GF-D8 (cell line): ENCODE measurements around the gene WSB2.
"Not testable (repeated sequence)": the region's sequence is repeated elsewhere in the genome, so short reads cannot be mapped to it uniquely, and the experiment has no call there.

ENCODE experiments used
- DNase-seq: peaks from one replicate; lab custom pipeline; 2025; lab: John Stamatoyannopoulos, UW

Gene WSB2

GRCh38 chr12:118061011-118061872 lies at the start of gene WSB2:
WSB2 (minus strand) TSS chr12:118061179; CDS start chr12:118061048, 131 bp downstream.
- no peak for DNase-seq

- no peak for DNase-seq
These were observed 48.1 kb upstream of the WSB2 start for GRCh38 chr12:118109088-118109487.

DNA sequence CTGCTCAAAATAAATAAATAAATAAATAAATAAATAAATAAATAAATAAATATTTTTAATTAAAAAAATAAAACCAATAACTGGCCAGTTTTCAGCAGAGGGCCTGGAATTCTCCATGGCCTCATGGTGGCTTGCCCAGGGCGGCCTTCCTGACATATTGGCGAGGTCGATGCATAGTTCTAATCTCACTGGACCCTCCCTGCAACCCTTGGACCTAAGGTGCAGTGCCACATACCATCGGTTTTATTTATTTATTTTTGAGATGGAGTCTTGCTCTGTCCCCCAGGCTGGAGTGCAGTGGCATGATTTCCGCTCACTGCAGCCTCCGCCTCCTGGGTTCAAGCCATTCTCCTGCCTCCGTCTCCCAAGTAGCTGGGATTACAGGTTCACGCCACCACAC lies 46.7 kb upstream of the WSB2 start:
- no peak for DNase-seq

DNA sequence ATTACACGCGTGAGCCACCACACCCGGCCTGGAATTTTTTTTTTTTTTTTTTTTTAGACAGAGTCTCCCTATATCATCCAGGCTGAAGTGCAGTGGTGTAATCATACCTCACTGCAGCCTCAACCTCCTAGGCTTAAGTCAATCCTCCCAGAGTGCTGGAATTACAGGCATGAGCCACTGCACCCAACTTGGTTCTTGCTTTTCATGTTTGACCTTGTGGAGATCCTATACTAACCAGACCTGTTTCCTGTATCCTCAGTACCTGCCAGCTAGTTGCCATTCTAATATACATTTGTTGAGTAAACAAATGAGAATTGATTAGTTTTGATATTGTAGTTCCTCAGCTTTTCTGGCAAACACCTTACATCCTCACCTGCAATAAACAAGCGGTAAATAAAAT lies 46.0 kb upstream of the WSB2 start:
- DNase-seq: no peak

DNA sequence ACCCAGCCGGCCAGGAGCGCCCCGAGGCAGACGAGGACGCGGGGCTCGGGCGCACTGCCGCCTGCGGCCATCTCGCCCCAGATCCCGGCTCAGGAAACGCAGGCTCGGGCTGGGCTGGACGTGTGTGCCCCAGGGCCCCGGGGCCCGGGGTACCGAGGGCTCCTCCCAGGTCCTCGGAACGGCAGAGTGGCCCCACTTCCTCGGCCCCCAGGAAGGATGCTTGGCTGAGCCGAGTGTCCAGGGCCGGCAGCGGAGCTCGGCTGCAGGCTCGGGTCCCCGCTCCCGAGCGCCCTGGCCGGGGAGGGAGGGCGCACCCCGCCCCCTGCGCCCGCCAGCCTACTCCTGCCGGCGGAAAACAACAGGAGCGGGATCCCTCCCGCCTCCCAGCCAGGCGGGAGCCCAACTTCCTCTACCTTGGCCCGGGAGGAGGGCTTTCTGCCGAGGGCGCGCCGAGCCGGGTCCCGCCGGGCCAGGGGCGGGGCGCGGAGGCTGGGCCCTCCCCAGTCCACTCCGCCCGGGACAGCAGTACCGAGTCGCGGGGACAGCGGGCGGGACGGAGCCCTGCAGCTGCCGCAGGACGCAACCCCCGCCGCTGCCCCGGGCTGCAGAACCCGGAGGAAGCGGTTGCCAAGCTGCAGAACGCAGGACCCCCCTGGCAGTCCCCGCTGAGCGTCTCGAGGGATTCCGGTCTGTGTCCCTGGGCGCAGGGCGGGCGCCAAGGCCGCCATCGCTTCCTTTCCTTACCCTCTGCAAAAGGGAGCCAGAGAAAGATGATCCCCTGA lies 42.8 kb upstream of the WSB2 start, which contains the start of gene VSIG10:
Gene VSIG10, minus strand, starts transcription at position 411 of the 782 bp plus-strand sequence. Its CDS starts 340 bp downstream, at position 71.
- peak; percentile 25 for DNase-seq

- no peak for DNase-seq
These were observed 42.2 kb upstream of the WSB2 start for GRCh38 chr12:118103201-118103600.

DNA sequence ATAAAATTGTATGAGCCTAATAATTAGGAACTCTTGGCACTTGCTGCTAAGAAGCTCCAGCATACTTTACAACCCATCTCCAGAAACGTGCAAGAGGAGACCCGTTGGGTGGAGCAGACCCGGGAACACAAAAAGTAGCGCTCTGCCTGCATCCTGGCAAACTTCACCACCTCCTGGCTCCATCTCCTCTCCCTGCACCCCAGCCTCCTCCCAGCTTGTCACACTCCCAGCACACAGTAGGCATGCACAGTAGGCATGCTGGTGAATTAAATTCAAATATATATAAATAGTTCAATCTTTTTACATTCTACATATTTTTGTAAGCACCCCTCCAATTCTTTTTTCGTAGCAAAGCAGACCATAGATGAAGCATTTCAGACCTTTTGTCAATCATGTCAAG lies 41.6 kb upstream of the WSB2 start:
- no peak for DNase-seq

DNA sequence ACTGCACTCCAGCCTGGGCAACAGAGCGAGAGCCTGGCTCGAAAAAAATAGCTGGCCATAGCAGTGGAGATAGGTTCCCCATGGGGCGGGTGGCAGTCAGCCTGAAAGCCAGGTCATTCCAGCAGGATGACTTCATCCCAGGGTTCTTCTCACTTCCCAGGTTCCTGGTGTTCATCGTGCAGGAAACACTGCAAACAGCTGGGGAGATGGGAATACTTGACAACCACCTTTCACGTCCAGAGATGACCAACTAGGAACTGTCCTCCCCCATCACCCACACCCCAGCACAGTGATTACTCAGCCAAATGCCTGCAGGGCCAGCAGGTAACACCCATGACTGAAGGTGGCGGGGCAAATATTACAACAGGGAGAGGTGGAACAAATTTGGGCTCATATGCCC lies 41.1 kb upstream of the WSB2 start:
- DNase-seq: no peak

DNA sequence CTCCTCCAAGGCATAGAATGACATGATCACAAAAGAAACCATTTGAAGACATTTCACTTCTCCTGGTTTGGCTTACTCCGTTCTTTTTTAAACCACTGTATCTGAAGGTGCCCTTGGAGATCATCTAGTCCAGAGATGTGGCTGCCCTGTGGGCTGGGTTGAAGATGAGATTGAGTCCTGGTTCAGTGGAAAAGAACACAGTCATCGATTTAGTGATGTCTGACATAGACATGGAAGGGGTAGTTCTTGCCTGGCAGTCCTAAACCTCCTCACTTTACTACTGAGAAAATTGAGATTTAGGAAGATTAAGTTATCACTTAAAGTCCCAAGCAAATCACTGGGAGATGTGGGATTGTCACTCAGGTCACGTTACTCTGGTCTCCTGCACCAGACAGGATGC lies 40.1 kb upstream of the WSB2 start:
- no peak for DNase-seq

DNA sequence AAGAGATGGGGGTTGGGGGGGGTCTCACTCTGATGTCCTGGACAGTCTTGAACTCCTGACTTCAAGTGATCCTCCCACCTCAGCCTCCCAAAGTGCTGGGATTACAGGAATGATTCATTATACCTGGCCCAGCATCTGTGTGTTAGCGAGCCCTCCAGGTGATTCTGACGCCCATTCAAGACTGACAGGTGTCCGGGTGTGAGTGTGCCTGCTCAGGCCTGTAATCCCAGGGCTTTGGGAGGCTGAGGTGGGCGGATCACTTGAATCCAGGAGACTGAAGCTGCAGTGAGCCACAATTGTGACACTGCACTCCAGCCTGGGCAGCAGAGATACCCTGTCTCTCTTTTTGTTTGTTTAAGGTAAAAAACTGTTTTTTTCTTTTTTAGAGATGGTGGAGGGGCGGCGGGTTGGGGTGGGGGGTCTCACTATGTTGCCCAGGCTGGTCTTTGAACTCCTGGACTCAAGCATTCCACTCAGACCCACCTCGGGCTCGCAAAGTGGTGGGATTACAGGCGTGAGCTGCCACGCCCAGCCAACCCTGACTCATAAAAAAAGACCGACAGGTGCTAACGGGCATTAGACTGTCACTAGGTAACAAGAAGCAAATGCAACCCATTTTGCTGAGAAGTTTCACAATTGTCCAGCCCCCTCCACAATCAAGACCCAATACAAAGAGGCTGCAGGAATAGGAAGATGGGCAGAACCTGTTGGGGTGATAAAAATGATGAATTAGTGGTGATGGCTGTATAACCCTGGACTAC lies 38.1 kb upstream of the WSB2 start:
- no peak for DNase-seq

- no peak for DNase-seq
These were observed 37.4 kb upstream of the WSB2 start for GRCh38 chr12:118098401-118098800.

DNA sequence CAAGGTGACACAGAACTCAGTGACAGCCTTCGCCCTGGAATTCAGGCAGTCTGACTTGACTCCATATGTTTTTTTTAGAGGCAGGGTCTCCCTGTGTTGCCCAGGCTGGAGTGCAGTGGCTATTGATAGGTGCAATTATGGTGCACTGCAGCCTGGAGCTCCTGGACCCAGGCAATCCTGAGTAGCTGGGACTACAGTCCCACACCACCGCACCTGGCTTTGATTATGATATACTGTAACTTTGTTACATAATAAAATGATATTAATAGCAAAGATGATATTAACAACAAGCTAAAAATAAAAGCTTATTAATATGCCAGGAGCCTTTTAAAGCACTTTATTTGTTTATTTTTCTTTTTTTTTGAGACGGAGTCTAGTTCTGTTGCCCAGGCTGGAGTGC lies 33.1 kb upstream of the WSB2 start:
- no peak for DNase-seq

- no peak for DNase-seq
These were observed 28.8 kb upstream of the WSB2 start for GRCh38 chr12:118089782-118090181.

DNA sequence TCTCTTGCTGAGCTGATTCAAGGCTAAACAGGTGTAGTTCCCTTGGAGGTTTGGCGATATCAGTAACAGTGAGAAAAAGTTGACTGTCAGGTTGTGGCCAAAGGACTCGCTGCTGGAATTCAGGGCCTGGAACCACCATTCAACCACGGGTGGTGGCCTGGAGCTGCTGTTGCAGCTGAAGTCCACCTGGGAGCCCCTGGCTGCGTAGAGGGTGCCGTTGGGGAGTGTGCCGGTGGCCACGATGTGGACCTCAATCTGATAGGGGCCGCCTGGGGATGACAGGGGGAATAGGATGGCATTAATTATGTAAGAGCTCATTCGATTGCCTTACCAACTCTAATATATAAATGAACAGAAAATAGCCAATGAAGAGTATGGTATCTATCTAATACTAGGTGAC lies 21.2 kb upstream of the WSB2 start:
- DNase-seq: no peak

- DNase-seq: not testable (repeated sequence)
These were observed 20.5 kb upstream of the WSB2 start for GRCh38 chr12:118081521-118081920.

GRCh38 chr12:118073768-118074167 lies 12.8 kb upstream of the WSB2 start:
- no peak for DNase-seq

DNA sequence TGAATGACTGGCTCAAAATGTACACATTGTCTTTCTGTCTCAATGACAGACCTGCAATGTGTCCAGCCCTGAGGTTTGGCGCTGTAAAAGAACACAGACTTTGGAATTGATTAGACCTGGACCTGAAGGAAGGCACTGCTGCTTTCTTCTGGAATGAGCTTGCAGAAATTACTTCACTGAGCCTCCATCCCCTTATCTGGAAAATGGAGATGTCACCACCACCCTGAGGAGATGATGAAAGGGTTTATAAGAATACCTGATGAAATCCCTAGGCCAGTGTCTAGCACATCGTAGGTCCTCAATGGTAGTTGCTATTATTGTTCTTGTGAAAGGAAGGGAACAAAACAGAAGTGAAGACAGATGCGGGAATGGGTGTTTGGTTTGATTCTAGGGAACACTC lies 9.7 kb upstream of the WSB2 start:
- no peak for DNase-seq

GRCh38 chr12:118068445-118068844 lies 7.5 kb upstream of the WSB2 start:
- peak; percentile 53 for DNase-seq

DNA sequence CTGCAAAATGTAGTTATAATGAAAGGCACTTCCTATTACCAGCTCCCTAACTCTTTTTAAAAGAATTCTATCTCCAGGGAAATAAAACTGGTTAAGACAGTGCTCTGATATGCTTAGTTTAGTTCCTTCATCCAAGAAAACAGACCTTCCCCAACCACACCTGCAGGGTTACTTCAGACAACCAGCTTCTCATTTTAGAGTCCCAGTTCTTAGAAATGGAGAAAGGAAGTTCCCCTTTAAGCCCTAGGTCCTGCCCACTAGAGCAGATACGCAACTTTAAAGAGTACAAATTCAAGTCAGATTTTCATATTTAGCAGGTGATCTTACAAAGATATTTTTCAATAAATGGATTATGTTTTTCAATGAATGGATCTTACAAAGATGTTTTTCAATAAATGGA lies 4.4 kb upstream of the WSB2 start:
- peak; percentile 64 for DNase-seq

GRCh38 chr12:118064608-118065007 lies 3.6 kb upstream of the WSB2 start:
- DNase-seq: peak; percentile 80

DNA sequence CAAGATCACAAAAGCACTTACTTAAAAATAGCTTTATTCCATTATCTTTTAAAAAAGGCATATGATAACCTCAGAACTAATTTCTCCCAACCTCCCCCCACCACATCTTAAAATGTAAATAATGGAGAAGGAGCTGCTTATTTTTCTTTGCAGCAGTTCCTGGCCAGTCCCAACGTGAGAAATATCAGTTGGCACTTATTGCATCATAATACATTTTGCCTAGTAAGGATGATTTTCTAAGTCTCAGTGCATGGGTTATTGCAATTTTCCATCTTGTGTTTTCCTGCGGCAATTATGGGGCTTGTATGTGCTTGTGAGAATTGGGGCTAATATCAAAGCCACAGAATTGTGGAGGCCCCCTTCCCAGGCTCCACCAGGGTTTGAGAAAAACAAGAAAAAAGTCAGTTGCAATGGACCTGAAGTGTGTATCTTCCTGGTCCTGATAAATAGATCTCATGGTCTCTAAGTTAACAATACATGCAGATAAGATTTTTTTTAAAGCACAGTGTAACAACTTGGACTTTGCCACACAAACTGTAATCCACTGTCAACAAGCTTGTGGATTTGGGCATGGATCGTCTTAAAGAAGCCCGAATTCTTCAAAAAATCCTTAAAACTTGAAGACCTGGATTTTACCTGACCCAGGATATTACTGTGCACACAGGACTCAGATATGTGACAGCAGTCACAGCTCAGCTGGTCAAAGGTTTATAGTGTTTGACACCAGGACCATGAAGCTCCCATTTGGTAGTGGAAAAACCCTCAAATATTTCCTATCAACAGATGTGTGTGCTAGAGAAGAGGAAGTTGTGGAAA lies 2.8 kb upstream of the WSB2 start:
- peak; percentile 59 for DNase-seq
